Thoracic aorta (tissue), 2 donors: ENCODE results near the gene HNRNPC. TPM values are rescaled to one million over a fixed set of nuclear protein-coding genes. Genes with fewer than 3 reads are reported as not detected.

Source experiments
- ATAC-seq: fragments of 150-250 bp; one replicate; pipeline ENCODE4 v1.8.0; 2017; ENCODE audit warnings: low read depth; ENCODE audit not compliant: insufficient number of reproducible peaks, low FRiP score
- DNase-seq: peaks from one replicate; pipeline ENCODE4 v3.0.0-alpha.2; 2020; ENCODE audit warnings: low spot score
- H3K27ac ChIP-seq, 2 donors: fragments of 200-600 bp; sonication (generic); 1 replicate in 1 of 2; 2 replicates in 1 of 2; pipeline ENCODE4 v1.5.1; 2016; ENCODE audit warnings: mild to moderate bottlenecking in 2 of 2, moderate library complexity in 2 of 2
- H3K27me3 ChIP-seq: fragments of 200-600 bp; sonication (generic); replicated peaks from 2 replicates; pipeline ENCODE4 v1.6.0; 2016; ENCODE audit warnings: mild to moderate bottlenecking; ENCODE audit not compliant: insufficient read depth
- H3K36me3 ChIP-seq: fragments of 200-600 bp; sonication (generic); one replicate; pipeline ENCODE4 v1.5.1; 2016
- H3K4me1 ChIP-seq, 2 donors: fragments of 200-600 bp; sonication (generic); 1 replicate in 1 of 2; 2 replicates in 1 of 2; pipeline versions ENCODE4 v1.5.1 to v1.6.0; 2016; ENCODE audit warnings: low read depth in 2 of 2, mild to moderate bottlenecking in 1 of 2; ENCODE audit not compliant: control insufficient read depth in 1 of 2
- H3K4me3 ChIP-seq: fragments of 200-600 bp; sonication (generic); 2 replicates; pipeline ENCODE4 v1.5.1; 2016; ENCODE audit warnings: mild to moderate bottlenecking
- H3K9me3 ChIP-seq: fragments of 200-600 bp; sonication (generic); 2 replicates; pipeline ENCODE4 v1.5.1; 2016
- total RNA-seq, 2 donors: library from RNA; depleted of rRNA; stranded (reverse); fragments of >200 nt; gene quantifications; one replicate each; pipeline versions ENCODE4 v1.1.0 to v1.2.3, GENCODE V29; 2016
- TF ChIP-seq, protein P1 (sequence below): fragments of 200-600 bp; sonication (generic); IDR thresholded peaks from one replicate; pipeline ENCODE4 v1.5.1; 2019; ENCODE audit warnings: antibody characterized with exemption

The HNRNPC gene
- total RNA-seq, 2 donors from 2014 or later, result 208 to 422 TPM

DNA sequence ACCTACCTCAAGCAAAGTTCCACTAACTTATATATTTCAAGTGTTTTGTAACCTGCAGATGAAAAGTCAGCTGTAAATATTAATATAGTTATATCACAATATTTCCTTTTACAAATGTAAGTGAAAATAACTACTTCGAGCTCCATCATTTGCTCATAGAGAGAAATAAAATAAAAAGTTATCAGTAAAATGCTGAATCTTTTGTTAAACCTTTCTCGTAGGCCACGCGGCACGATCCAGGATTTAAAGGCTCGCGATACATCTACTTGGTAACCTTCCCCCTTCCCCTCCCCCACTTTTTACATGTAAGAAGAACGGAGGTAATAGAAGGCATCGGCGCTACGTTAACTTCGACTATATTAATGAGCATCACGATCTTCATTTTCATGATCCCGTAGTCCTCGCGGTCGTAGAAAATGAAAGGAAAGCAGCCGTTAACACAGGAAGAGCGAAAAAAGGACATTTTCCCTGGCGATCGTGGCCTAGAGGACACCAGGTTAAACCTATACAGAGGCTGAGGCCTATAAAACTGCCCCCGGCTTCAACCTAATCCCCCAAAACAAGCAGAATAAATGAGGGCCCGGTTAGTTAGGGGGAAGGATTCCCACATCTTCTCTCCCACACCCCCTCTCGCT is 508 bp downstream of the HNRNPC start:
- H3K27ac ChIP-seq, result peak overlapping the region; percentile 94 to 95
- TF ChIP-seq, protein P1, sequence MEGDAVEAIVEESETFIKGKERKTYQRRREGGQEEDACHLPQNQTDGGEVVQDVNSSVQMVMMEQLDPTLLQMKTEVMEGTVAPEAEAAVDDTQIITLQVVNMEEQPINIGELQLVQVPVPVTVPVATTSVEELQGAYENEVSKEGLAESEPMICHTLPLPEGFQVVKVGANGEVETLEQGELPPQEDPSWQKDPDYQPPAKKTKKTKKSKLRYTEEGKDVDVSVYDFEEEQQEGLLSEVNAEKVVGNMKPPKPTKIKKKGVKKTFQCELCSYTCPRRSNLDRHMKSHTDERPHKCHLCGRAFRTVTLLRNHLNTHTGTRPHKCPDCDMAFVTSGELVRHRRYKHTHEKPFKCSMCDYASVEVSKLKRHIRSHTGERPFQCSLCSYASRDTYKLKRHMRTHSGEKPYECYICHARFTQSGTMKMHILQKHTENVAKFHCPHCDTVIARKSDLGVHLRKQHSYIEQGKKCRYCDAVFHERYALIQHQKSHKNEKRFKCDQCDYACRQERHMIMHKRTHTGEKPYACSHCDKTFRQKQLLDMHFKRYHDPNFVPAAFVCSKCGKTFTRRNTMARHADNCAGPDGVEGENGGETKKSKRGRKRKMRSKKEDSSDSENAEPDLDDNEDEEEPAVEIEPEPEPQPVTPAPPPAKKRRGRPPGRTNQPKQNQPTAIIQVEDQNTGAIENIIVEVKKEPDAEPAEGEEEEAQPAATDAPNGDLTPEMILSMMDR, result no peak
- peaks cover 5% of the 10 kb centered on the region for H3K36me3 ChIP-seq
- ATAC-seq, result no peak
- DNase-seq, result no peak
- H3K9me3 ChIP-seq, result no peaks in the 10 kb centered on the region
- peaks cover 36 to 39% of the 10 kb centered on the region in 2 donors for H3K4me1 ChIP-seq
- H3K27me3 ChIP-seq, result no peaks in the 10 kb centered on the region
- H3K4me3 ChIP-seq, result peak overlapping the region; percentile 92

DNA sequence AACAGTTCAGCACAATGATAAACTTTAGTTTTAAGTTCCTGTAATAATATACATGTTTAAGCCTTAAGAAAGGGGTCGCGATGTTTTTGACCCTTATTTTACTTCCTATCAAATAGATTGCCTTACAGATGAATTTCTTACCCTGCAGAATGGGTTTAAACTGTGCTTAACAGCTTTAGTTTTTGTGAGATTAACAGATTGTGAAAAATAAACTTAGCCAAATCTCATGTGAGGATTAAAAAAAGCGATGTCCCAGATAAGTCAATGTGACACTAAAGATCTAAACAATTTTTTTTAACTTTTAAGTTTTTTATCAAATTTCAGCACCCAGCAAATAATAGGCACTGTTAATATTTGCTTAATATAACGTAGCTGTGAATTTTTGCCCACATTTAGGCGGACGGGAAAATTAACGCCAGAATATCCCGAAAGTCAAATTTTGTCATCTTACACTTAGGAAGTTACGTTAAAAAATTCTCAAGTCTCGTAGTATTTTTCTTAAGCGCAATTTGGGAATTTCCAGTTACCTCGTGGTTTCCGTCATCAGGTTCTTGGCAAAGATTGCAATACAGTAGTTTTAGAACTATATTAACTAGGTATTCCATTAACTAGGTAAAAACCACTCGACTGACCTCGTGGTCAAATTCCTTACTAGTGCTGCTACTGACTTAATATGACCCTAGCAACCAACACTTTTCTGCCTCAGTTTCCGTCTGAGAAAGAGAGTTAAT is 1.2 kb downstream of the HNRNPC start:
- H3K9me3 ChIP-seq, result no peaks in the 10 kb centered on the region
- ATAC-seq (no peak), DNase-seq (no peak)
- peaks cover 43 to 46% of the 10 kb centered on the region in 2 donors for H3K4me1 ChIP-seq
- H3K36me3 ChIP-seq, result peaks cover 5% of the 10 kb centered on the region
- H3K27ac ChIP-seq, result peak overlapping the region; percentile 94 to 95
- H3K27me3 ChIP-seq, result no peaks in the 10 kb centered on the region
- H3K4me3 ChIP-seq, result peak overlapping the region; percentile 92
- TF ChIP-seq, protein P1, result no peak

DNA sequence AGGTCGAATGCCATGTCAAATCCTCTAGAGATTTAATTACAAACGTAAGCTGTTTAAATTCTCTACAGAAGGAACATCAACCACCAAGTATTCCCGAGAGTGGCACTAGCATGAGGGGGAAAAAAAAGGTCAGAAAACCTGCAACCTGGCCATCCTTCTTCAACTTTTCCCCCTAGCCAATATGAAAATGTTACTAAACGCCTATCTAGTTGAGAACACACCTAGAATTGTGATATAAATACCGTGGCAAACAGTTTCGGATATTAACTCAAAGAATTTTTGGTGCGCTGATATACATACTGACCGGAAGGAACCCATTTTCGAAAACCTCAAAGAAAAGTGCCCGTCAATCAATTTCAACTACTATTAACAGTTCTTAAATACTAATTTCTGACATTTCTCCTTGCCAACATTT is 1.8 kb downstream of the HNRNPC start:
- H3K27me3 ChIP-seq, result no peaks in the 10 kb centered on the region
- H3K4me1 ChIP-seq, result peaks cover 48 to 50% of the 10 kb centered on the region in 2 donors
- peaks cover 7% of the 10 kb centered on the region for H3K36me3 ChIP-seq
- TF ChIP-seq, protein P1, result no peak
- H3K9me3 ChIP-seq, result no peaks in the 10 kb centered on the region
- no peak for ATAC-seq
- peak overlapping the region; percentile 92 for H3K4me3 ChIP-seq
- no peak for DNase-seq
- H3K27ac ChIP-seq, result peak overlapping the region in 1 of 2 donors; percentile 94

DNA sequence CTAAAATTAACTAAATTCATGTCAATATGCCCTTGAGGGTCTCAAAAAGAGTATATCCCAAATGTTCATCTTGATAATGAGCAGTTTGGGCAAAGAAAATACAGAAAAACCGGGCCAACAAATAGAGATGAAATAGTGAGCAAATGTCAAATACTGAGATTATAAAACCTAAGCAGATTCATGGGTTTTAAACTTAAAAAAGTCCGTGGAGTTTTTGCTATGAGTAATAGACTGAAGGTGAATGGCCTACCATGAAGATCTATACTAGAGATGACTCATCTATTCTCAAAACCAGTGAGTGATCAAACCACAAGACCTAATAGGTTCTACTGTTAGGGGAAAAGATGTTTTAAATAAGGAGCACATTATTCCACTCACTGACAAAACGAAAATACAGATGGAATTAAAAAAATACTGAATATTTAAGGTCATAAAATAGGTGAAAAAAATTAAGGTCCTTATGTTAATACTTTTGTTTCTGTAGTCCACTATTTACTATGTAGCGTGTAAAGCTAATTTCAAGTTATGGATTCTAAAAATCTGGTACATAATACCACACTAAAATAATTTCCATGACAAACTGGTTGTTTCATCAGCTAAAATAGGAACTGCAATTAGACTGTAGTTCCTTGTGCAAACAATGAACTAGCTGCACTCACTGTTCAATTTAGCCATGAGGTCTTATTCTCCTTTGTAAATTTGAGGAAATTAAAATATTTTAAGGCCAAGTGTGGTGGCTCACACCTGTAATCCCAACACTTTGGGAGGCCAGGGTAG is 5.0 kb downstream of the HNRNPC start:
- Histone ChIP-seq H3K4me3 (peak overlapping the region; percentile 5), H3K4me1 (peaks cover 62 to 76% of the 10 kb centered on the region in 2 donors), H3K27me3 (no peaks in the 10 kb centered on the region), H3K36me3 (peaks cover 24% of the 10 kb centered on the region), H3K9me3 (no peaks in the 10 kb centered on the region), H3K27ac (peak overlapping the region; percentile 18 to 19)
- ATAC-seq (no peak), DNase-seq (no peak)
- TF ChIP-seq, protein P1, result no peak
